GM19455 (cell line): ENCODE data around the gene HYAL3.
"Not testable (repeated sequence)": the region's sequence is repeated elsewhere in the genome, so short reads cannot be mapped to it uniquely, and the experiment has no call there.

ENCODE experiments used
- ATAC-seq: cut with Tn5 transposase; IDR thresholded peaks from one replicate; pipeline ENCODE4 v1.9.1; 2021; ENCODE audit not compliant: unreplicated experiment

Gene HYAL3

DNA sequence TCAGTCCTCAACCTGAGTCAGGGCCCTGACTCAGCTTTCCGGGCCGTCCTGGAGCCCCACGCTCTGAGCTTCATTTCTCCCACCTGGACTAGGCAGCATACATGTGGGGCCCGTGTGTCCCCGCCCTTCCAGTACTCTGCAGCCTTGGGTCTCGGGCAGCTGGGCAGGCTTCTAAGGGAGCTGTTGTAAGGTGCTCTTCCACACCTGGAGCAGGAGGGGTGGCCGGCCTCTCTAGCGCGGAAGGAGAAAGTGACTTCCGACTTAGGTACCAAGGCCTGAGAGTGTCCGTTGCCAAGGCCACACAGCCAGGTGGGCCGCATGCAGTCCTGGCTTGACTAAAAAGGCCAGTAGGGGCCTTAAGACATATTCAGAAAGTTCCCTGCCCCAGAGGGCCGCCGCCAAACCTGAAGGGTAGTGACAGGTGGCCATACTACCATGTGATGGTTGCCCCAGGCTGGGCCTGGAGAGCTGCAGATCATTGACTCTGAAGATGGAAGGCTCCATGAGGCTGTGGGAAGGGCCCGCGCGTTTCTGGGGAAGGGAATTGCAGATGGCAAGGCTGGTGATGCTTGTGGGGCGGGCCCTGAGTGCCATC, 39.7 kb downstream of the HYAL3 start:
- peak; percentile 5 for ATAC-seq

DNA sequence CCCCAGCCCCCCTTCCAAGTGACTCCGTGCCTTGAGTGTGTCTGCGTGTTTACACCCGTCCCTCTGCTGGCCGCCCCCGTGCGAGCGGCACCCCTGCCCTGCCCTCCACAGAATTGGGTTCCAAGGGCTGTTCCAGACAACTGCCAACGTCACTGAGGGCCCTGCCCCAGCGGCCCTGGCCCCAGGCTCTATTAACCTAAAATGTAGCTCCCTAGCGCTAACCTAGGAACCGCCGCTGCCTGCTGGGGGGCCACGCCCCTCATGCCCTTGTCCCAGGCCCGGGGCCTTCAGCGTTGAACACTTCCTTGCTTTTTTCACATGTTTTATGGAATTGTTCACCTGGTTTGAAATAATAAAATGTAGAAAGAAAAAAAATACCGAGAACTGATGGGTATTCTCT, 40.2 kb downstream of the HYAL3 start:
- no peak for ATAC-seq

DNA sequence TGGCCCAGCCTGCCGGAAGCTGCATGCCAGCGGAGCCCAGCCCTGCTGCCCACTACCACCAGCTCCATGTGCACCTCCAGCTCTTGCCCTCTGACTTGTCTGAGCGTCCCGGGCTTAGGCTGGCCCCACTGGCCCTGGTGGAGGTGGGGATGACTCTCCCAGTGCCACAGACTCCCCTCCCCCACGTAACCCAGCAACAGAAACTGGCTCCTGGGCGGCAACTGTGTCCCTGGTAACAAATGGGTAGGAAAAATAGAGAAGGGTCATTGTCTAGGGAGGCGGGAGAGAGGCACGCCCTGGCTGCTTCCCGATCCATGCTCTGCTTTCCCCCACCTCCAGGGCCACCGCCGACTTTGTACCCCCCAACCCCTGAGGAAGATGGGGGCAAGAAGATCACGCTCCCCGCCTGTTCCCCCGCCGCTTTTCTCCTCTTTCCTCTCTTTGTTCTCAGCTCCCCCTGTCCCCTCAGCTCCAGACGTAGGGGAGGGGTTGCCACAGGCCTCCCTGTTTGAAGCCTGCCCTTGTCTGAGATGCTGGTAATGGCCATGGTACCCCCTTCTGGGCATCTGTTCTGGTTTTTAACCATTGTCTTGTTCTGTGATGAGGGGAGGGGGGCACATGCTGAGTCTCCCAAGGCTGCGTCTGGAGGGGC, 41.0 kb downstream of the HYAL3 start:
- no peak for ATAC-seq

GRCh38 chr3:50256978-50257890, 42.0 kb downstream of the HYAL3 start:
- no peak for ATAC-seq

GRCh38 chr3:50255251-50255615, 44.0 kb downstream of the HYAL3 start:
- ATAC-seq = no peak

- ATAC-seq = no peak
These were observed 44.5 kb downstream of the HYAL3 start for GRCh38 chr3:50254577-50255250.

- ATAC-seq = no peak
These were observed 48.0 kb downstream of the HYAL3 start for GRCh38 chr3:50251220-50251619.

DNA sequence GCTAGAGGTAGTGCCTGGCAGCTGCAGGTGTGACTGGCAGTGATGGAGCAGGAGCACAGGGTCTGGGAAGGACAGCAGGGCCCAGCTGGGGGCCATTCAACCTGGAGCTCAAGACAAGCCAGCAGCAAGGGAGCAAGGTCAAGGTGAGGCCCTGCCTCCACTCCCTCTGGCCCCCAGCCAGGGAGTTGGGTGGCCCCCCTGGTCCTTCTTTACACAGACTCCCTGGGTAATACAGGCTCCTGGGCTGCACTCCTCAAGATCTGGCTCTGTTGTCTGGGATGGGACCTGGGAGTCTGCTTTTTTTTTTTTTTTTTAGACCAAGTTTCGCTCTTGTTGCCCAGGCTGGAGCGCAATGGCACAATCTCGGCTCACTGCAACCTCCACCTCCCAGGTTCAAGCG, 48.7 kb downstream of the HYAL3 start:
- no peak for ATAC-seq

DNA sequence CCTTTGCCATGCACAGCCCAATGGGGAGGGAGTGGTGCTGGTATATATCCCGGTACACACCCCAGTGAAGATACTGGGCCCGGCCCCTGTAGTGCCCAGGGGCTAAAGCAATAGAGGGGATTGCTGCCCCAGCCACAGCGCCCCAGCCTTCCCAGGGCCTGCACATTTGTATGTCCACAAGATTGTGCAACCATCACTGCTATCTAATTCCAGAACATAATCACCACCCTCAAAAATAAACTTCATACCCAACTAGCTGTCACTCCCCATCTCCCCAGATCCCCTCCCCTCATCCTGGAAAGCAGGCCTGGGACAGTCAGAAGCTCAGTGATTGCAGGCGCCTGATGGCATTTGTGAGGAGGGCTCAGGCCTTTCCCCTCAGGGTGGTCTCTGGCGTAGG, 49.7 kb downstream of the HYAL3 start:
- ATAC-seq = no peak

GRCh38 chr3:50248387-50248786, 50.8 kb downstream of the HYAL3 start:
- no peak for ATAC-seq

GRCh38 chr3:50246517-50246954, 52.7 kb downstream of the HYAL3 start:
- ATAC-seq = peak; percentile 46

DNA sequence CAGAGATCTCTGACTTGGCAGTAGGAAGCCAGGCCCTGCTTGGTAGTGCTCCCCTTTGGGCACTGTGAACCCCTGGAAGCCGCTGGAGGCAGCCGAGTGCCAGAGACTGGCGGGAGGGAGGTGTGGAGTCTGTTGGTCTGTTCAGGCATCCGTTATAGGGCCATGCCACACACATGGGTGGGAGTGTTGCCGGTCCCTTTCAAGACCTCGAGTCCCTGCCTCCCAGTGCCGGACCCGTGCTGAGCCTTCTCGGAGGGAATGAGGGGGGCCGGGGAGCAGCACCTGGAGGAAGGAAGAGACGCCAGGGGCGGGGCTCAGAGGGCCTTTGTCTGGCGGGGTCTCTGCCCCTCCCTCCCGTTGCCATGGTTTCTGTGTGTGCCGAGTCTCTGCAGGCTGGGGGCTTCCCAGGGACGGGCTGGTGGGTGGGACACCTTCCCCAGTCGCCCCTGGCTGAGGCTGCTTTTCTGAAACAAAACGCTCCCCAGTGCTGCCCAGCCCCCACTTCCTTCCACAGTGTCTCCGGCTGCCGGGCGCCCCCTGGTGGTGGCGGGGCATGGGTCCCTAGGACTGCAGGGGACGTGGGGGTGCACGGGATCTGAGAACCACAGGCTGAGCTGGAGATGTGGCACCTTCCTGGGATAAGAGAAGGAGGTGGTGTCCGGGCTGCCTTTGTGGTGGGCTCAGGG, 53.2 kb downstream of the HYAL3 start:
- peak; percentile 62 for ATAC-seq

GRCh38 chr3:50245251-50245745, 53.9 kb downstream of the HYAL3 start:
- no peak for ATAC-seq

GRCh38 chr3:50244813-50245212, 54.4 kb downstream of the HYAL3 start:
- ATAC-seq = not testable (repeated sequence)

- no peak for ATAC-seq
These were observed 55.7 kb downstream of the HYAL3 start for GRCh38 chr3:50243543-50243895.

GRCh38 chr3:50242851-50243542, 56.2 kb downstream of the HYAL3 start:
- no peak for ATAC-seq
